Head of caudate nucleus (tissue), 42 donors: ENCODE results near the gene SCGB3A1.

Experiments
- DNase-seq, 42 donors: peaks; one replicate each; pipeline versions ENCODE4 v3.0.0 to v3.0.0-alpha.2; 2020 to 2021; ENCODE audit warnings: mixed read lengths in 7 of 42
- intact Hi-C: fragments of 100-400 bp; cut with DNase I; formaldehyde crosslinking; loops from one replicate; pipeline ENCODE4 v1.15.0; 2022

SCGB3A1 gene

GRCh38 chr5:180626661-180627385 is 35.5 kb upstream of the SCGB3A1 start:
- no peak for DNase-seq
- intact Hi-C loops = no loop called here

GRCh38 chr5:180625791-180626660 is 34.7 kb upstream of the SCGB3A1 start:
- DNase-seq = no peak
- intact Hi-C loops = no loop called here

DNA sequence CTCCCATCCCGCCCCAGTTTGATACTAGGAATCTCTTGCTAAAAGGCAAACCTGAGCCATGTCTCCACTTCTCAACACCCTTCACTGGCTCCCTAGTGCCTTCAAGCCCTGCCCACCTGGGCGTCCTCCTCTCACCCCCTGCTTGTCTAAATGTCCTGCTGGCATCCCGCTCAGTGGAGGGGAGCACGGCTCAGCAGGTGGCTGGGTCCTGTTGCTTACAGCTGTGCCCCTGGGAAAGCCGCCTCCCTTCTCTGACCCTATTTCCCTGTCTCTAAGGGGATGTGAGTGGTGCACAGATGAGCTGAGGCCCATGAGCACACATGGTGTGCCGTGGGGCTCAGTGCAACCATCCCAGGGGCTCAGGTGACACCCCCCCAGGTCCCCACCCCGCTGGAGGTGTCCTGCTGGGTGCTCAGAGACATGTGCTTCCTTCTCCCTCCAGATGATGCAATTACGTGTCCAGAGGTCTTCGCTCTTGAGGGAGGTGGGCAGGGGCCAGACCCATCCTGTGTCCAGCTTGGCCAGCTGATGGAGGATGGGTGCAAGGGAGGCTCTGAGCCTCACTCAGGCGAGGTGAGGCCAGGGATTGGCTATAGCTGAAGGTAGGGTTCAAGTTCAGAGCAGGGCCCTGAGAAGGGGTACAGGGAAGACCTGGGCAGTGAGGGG is 34.0 kb upstream of the SCGB3A1 start:
- intact Hi-C loops = no loop called here
- DNase-seq = no peak

GRCh38 chr5:180624587-180624986 is 33.3 kb upstream of the SCGB3A1 start:
- no peak for DNase-seq
- intact Hi-C loops = no loop called here

DNA sequence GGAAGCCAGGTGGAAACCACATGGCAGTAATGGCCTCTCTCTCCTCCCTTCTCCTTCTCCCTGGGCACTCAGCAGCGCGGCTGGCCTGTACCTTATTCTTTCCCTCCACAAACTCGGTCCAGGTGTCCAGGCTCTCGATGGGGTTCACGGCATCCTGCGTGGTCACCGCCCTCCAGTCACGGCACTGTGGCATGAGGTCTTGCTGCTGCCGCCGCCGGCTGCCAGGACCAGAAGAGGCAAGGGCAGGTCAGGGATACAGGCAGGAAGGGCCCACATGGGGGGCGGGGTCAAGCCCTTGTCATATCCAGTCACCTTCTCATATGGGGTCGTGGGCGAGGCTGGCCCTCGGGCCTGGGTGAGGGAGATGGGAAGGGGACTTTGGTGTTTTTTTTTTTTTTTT is 32.5 kb upstream of the SCGB3A1 start:
- intact Hi-C loops = no loop called here
- DNase-seq = no peak

GRCh38 chr5:180623411-180623834 is 32.1 kb upstream of the SCGB3A1 start:
- intact Hi-C loops = no loop called here
- DNase-seq = no peak

- DNase-seq = no peak
- intact Hi-C loops = no loop called here
These were observed 31.6 kb upstream of the SCGB3A1 start for GRCh38 chr5:180622910-180623309.

DNA sequence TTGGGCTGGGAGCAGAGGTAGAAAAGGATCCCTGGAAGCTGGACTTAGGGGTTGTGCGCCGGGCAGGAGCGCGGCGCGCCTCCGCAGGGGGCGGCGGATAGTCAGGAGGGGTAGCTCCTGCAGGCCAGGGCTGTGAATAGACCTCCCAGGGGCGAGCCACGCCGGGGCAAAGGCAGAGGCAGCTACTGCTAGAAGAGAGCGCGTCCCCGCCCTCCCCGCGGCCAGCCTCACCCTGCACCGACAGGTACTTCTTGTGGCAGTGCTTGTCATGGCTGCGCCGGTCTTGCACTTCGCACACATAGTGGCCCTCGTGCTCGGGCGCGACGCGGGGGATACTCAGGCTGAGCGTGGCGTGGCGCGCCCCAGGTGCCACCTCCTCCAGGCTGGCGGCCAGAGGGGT is 30.0 kb upstream of the SCGB3A1 start:
- intact Hi-C loops = no loop called here
- no peak for DNase-seq

DNA sequence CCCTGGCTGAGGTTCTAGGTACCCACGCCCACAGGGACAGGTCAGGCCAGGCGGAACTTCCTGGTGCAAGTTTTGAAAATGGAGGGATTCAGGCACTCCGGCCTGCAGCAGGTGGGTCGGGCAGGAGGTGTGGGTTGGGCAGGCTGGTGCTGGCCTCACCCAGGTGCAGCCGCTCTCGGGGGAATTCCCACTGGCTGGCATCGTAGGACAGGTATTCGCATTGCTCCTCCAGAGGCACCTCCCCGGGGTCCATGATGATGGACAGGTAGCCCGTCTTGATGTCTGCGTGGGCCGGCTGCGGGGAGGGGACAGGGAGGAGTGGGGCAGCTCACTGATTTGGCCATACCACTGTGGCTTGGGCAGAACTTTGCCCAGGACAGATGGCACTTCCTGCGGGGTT is 28.7 kb upstream of the SCGB3A1 start:
- DNase-seq = no peak
- intact Hi-C loops = no loop called here

GRCh38 chr5:180619563-180619915 is 28.2 kb upstream of the SCGB3A1 start:
- no peak for DNase-seq

DNA sequence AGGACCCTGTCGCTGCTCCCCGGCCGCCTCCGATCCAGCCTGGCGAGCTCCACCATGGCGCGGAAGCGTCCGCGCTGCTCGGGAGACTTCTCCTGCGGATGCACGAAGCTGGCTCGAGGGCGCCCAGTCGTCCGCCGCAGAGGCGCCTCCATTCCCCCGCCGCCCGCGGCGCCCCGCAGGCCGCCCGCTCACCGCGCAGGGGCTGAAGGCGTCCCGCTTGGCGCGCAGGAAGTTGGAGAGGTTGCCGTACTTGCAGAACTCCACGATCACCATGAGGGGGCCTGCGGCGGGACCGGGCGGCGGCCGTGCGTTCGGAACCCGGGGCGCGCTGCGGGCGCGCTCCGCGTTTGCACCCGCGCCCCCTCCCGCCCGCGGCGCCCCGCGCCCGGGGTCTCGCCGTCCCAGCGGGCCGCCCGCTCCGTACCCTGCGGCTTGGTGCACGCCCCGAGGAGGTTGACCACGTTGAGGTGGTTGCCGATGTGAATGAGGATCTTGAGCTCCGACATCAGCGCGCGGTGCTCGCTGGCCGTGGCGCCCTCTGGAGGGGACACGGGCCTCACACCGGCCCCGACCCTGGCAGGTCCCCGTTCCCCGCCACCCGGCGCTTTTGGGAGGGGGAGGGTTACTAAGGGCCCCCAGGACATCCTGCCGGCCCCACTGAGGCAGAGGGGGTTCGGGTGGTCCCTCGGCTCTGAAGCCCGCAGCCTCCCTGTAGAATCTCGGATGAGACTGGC is 27.7 kb upstream of the SCGB3A1 start:
- intact Hi-C loops = no loop called here

More at GRCh38 chr5:180619563-180619915, 28.2 kb upstream of the SCGB3A1 start:
- intact Hi-C loops = no loop called here

GRCh38 chr5:180618487-180618828 is 27.2 kb upstream of the SCGB3A1 start:
- intact Hi-C loops = no loop called here
- DNase-seq = no peak

More for the DNA sequence above, 27.7 kb upstream of the SCGB3A1 start:
- peak in 36 of 42 donors; percentile 20 to 79 (median 44) for DNase-seq

GRCh38 chr5:180613814-180614188 is 22.5 kb upstream of the SCGB3A1 start:
- intact Hi-C loops = no loop called here
- no peak for DNase-seq

- peak in 24 of 42 donors; percentile 12 to 75 (median 38) for DNase-seq
- intact Hi-C loops = no loop called here
These were observed 22.0 kb upstream of the SCGB3A1 start for GRCh38 chr5:180613188-180613813.

DNA sequence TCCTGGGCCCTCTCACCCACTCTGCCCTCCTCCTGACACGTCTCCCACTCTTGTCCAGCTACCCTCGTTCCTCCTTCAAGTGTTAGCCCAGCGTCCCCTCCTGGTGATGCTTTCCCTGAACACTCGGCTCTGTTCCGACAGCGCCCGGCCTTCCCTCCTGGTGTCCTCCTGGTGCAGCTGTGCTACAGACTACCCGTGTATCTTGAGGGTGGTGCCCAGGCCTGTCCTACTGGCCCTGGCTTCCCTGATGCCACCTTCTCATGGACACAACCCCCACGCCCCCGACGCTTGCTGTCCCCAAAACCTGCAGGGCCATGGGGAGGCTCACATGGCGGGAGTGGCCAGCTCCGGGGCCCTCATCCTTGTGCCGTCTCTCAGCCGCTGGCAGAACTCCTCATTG is 21.4 kb upstream of the SCGB3A1 start:
- intact Hi-C loops = no loop called here
- no peak for DNase-seq

DNA sequence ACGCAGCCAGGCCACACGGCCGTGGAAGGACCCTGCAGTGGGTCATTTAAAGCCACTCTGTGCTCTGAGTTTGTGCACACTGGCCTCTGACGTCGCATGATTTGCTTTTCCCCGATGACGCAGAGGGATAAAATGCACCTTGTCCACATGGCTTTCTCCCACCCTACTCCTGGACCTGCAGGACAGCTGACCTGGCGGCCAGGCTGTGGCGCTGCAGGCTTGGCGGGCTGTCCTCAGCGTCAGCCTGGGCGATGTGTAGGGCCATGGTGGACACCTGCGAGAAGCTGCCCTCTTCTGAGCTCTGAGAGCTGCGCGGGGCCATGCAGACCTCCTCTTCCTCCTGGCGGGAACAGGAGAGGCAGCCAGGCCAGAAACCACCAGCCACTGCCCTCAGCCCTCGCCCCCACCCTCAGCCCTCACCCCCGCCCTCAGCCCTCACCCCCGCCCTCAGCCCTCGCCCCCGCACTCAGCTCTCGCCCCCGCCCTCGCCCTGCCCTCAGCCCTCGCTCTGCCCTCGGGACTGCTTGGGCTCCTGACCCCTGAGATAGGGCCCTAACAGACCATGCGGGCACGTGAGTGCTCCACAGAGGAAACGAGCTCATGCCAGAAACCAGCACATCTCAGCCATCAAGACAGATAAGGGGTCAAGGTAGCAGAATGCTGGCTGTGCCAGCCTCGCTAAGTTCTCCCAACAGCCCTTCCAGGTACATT is 20.0 kb upstream of the SCGB3A1 start:
- DNase-seq = no peak
- intact Hi-C loops = no loop called here

DNA sequence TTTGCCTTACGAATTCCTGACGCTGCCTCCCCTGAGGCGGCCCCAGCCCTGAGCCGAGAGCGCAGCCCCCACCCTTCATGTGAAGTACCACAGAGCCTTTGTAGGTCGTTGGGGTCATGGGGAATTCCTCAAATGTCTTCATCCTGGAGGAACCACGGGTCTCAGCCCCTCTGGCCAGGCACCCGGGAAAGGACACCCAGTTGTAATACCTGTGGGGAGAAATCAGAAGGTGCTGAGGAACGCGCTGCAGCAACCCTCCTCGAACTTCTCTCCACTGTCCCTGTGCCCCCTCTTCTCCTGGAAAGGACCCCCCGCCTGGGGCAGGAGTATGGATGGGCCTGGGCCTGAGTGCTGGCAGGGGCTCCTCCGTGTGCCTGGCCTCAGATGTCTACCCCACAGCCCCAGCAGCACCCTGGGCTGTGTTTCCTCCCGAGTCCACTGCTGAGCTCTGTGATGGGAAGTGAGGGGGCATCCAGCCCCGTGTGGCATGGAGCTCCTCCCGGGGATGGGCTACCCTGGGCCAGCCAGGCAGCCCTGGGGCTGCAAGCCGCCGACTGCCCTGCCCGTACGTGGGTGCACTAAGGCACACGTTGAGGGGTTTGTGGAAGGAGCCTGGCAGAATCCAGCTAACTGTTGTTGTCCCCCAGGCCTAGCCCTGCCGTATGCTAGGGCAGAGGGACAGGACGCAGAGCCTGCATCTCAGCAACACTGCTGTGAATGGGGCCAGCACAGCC is 18.7 kb upstream of the SCGB3A1 start:
- DNase-seq = no peak
- intact Hi-C loops = no loop called here

- intact Hi-C loops = no loop called here
- no peak for DNase-seq
These were observed 18.1 kb upstream of the SCGB3A1 start for GRCh38 chr5:180609386-180609785.
